AG09319 (cell line): ENCODE measurements around the gene TIFAB.

Experiments
- DNase-seq: peaks from one replicate; pipeline ENCODE4 v3.0.0-alpha.2; 2010; ENCODE audit warnings: low read depth; ENCODE audit errors: extremely low read depth
- TF ChIP-seq, protein P1 (sequence below): IDR thresholded peaks from 2 replicates; pipeline ENCODE4 v1.5.1; 2011; ENCODE audit warnings: low read depth, mild to moderate bottlenecking, inconsistent platforms, low read length, moderate library complexity

TIFAB gene

DNA sequence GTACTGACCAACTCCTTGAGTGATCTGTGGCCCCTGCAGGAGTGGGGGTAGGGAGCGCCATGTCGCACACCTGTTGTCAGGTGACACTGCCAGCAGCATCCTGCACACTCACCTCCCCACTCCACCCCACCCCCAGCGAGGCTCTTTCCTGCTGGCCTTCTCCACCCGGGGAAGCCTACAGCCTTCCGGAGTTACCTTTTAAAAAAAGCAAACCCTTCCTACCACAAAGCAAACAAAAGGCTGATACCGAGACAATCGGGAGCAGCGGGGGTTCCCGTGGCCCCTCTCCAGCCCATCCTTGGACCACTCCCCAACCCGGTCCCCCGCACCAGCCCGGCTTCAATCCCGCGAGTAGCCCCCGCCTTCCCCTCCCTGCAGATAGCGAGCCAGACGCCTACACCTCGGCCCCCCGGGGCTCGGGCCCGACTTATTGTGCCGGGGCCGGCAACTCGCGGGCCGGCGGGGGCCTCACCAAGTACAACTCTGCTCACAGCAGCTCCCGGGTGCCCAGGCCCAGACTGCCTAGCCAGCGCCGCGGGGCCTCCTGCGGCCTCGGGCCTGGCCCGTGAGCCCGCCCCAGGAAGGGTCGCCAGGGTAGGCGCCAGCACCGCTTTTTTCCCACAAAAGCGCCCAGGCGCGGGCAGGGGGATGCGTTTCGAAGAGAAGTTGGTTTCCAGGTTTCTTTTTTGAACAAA, 53.8 kb downstream of the TIFAB start:
- DNase-seq: no peak
- TF ChIP-seq, protein P1, sequence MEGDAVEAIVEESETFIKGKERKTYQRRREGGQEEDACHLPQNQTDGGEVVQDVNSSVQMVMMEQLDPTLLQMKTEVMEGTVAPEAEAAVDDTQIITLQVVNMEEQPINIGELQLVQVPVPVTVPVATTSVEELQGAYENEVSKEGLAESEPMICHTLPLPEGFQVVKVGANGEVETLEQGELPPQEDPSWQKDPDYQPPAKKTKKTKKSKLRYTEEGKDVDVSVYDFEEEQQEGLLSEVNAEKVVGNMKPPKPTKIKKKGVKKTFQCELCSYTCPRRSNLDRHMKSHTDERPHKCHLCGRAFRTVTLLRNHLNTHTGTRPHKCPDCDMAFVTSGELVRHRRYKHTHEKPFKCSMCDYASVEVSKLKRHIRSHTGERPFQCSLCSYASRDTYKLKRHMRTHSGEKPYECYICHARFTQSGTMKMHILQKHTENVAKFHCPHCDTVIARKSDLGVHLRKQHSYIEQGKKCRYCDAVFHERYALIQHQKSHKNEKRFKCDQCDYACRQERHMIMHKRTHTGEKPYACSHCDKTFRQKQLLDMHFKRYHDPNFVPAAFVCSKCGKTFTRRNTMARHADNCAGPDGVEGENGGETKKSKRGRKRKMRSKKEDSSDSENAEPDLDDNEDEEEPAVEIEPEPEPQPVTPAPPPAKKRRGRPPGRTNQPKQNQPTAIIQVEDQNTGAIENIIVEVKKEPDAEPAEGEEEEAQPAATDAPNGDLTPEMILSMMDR: no peak
